ENCODE measurements around the gene ZNF138. TPM values are rescaled to one million over a fixed set of nuclear protein-coding genes. Genes with fewer than 3 reads are reported as not detected.

Gene ZNF138
- total and polyA plus RNA-seq, 2 of the 8 experiments (the other 6 are each of a cell fraction or from before 2014, with no cell fraction given), result 7.5 to 22.6 TPM

DNA sequence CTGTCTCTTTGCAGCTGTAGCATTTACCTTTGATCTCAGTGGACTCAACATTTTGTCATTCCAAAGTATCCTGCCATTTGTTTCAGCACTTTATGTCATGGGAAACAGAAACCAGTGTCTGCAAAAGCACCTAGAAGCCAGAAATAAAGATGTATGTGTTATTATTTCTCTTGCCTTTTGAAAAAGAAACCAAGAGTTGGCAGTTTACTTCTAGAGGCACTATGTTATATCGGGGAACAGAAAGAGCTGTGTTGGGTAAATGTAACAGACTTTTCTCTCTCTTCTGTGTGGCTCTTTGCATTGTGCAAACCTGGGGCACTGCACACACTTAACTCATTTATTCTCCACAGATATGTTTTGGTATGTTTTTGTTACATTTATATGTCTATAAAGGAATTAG lies 36.7 kb downstream of the ZNF138 start:
- POLR2A ChIA-PET (ENCODE audit: partially characterized antibody), result no interaction called here
- H3K56ac ChIP-seq (replicated peaks; ENCODE audit: insufficient read length, low read depth, low read length), result no peak overlapping the region
- no peak overlapping the region for H4K5ac ChIP-seq (ENCODE audit: insufficient read length, low read depth, low read length)
- H3K4ac ChIP-seq (replicated peaks; ENCODE audit: insufficient read length, low read depth, low read length), result no peak overlapping the region
- no peak overlapping the region for H3K23ac ChIP-seq (ENCODE audit: insufficient read length)
- no peaks in the 10 kb centered on the region for H3K79me2 ChIP-seq (ENCODE audit: control insufficient read depth in 1 of 2, insufficient read depth in 2 of 2, low read length in 2 of 2)
- no peak overlapping the region for H2BK12ac ChIP-seq (ENCODE audit: low read depth, low read length)
- H2BK120ac ChIP-seq (replicated peaks; ENCODE audit: low read depth, low read length), result no peak overlapping the region
- H3K79me1 ChIP-seq (ENCODE audit: low read depth, low read length), result no peaks in the 10 kb centered on the region
- H4K8ac ChIP-seq (ENCODE audit: extremely low read depth, insufficient read depth, low read length), result no peak overlapping the region
- no peaks in the 10 kb centered on the region for H3K27me3 ChIP-seq (replicated peaks in 1 of 4; ENCODE audit: control insufficient read depth in 3 of 4, extremely low read depth in 1 of 4, insufficient read depth in 3 of 4, low read length in 3 of 4)
- 89% methylated on average over 1 of the region's 1 CpG; no CpG with 5 or more reads in 1 of the 2 experiments for WGBS, 2 experiments (ENCODE audit: extremely low coverage in 1 of 2, insufficient coverage in 1 of 2, insufficient read length in 1 of 2, insufficient replicate concordance in 2 of 2, low coverage in 1 of 2, low lambda C conversion rate in 2 of 2, missing lambda C conversion rate in 1 of 2)
- no peak overlapping the region for H2AFZ ChIP-seq (ENCODE audit: low read length)
- no peak overlapping the region for H3K27ac ChIP-seq (ENCODE audit: low read depth, low read length)
- H4K20me1 ChIP-seq (replicated peaks in 1 of 2; ENCODE audit: control insufficient read depth in 1 of 2, insufficient read depth in 2 of 2, low read length in 2 of 2), result no peaks in the 10 kb centered on the region
- H3K9me3 ChIP-seq (ENCODE audit: insufficient read depth in 2 of 2, low read depth in 1 of 2, low read length in 1 of 2), result no peaks in the 10 kb centered on the region; a peak in 1 of 4 replicates
- H3K9ac ChIP-seq (replicated peaks in 1 of 4; ENCODE audit: extremely low read depth in 1 of 4, low read depth in 3 of 4, low read length in 3 of 4), result no peak overlapping the region
- H3K23me2 ChIP-seq (ENCODE audit: low read depth, low read length), result no peaks in the 10 kb centered on the region
- FAIRE-seq (no peak), DNase-seq (ENCODE audit: low read depth in 1 of 2, low spot score in 2 of 2) (no peak)
- H4K91ac ChIP-seq (replicated peaks; ENCODE audit: insufficient read length, low read length), result no peak overlapping the region
- no peak overlapping the region for H3K4me3 ChIP-seq (ENCODE audit: extremely low read depth in 1 of 4, insufficient read depth in 2 of 4, low read depth in 3 of 4, low read length in 4 of 4)
- H2AK5ac ChIP-seq (ENCODE audit: low read depth, low read length), result no peak overlapping the region
- no peaks in the 10 kb centered on the region for H3K4me1 ChIP-seq (replicated peaks in 1 of 4; ENCODE audit: control insufficient read depth in 3 of 4, insufficient read depth in 4 of 4, low read length in 3 of 4)
- H3K18ac ChIP-seq (ENCODE audit: extremely low read depth, low read length), result no peak overlapping the region
- no peak for TF ChIP-seq POLR2A (IDR thresholded peaks at IDR 0.05; ENCODE audit: control extremely low read depth in 1 of 2, low read depth in 2 of 2, low read length in 2 of 2)
- TF ChIP-seq SP2 (IDR thresholded peaks at IDR 0.05; ENCODE audit: low read length), result no peak
- no peak for TF ChIP-seq BACH1 (IDR thresholded peaks at IDR 0.05; ENCODE audit: low read length)
- no peak for TF ChIP-seq SRF (IDR thresholded peaks at IDR 0.05; ENCODE audit: low read depth, low read length)
- TF ChIP-seq, protein P1, sequence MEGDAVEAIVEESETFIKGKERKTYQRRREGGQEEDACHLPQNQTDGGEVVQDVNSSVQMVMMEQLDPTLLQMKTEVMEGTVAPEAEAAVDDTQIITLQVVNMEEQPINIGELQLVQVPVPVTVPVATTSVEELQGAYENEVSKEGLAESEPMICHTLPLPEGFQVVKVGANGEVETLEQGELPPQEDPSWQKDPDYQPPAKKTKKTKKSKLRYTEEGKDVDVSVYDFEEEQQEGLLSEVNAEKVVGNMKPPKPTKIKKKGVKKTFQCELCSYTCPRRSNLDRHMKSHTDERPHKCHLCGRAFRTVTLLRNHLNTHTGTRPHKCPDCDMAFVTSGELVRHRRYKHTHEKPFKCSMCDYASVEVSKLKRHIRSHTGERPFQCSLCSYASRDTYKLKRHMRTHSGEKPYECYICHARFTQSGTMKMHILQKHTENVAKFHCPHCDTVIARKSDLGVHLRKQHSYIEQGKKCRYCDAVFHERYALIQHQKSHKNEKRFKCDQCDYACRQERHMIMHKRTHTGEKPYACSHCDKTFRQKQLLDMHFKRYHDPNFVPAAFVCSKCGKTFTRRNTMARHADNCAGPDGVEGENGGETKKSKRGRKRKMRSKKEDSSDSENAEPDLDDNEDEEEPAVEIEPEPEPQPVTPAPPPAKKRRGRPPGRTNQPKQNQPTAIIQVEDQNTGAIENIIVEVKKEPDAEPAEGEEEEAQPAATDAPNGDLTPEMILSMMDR (IDR thresholded peaks at IDR 0.05; ENCODE audit: control extremely low read depth in 1 of 3, insufficient read depth in 1 of 3, low read depth in 1 of 3, low read length in 3 of 3), result no peak
- H3K4me2 ChIP-seq (ENCODE audit: insufficient read depth in 1 of 2, low read depth in 2 of 2, low read length in 2 of 2), result no peak overlapping the region
- H2BK5ac ChIP-seq (ENCODE audit: low read depth, low read length), result no peak overlapping the region
- CTCF ChIA-PET (ENCODE audit: partially characterized antibody), result interaction anchor here (0.8 kb wide), 1 partner anchor 17 kb away, joined by 3 read pairs; no protein-coding TSS in a partner anchor
- no peak overlapping the region for H3K14ac ChIP-seq (ENCODE audit: insufficient read length)
- no peak overlapping the region for H2BK20ac ChIP-seq (ENCODE audit: low read length)
- H2BK15ac ChIP-seq (ENCODE audit: low read length), result no peak overlapping the region
- H3K36me3 ChIP-seq (ENCODE audit: control insufficient read depth in 2 of 4, insufficient read depth in 4 of 4, low read length in 3 of 4), result peaks cover 0 to 11% (median 4%) of the 10 kb centered on the region in 4 experiments; a peak in 2 of 8 replicates
